Measurements from ENCODE around the gene BTF3. TPM values are rescaled to one million over a fixed set of nuclear protein-coding genes. Genes with fewer than 3 reads are reported as not detected.
"Not testable (repeated sequence)": the region's sequence is repeated elsewhere in the genome, so short reads cannot be mapped to it uniquely, and the experiment has no call there.

The BTF3 gene
- total RNA-seq, 1 donor from 2014 or later, result 388 TPM

DNA sequence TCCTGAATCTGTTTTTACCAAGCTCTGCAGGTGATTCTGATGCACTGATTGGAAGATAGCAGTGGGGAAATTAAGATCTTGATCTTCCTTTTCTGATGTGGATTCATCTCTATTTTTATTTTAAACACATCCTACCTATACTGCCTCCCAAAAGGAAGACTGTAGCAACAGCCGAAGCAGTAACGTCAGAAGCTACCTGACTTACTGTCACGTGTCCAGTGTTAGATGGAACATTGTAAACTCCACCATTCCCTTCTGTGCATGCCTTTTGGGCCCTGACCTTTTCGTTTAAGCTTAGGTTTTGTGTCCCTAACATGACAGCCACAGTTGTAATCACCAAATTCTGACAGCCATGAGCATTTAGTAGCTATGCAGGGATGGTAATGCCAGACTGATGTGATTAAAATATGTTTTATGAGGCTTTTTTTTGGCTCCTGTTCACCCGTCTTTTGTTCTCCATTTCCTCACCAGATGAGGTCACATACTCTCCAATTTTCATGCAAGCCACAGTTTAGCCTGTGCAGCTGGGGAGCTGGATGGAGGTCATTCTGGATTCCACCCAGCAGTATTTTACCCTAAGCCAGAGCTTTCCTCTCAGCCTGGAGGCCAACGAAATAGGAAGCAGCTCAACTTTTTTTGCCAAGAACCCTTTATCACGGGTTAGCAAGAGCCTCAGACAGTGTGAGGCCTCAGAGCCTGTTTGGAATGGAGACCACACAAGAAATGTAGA, 34.1 kb upstream of the BTF3 start:
- Histone ChIP-seq H3K27ac (no peak overlapping the region), H3K36me3 (no peaks in the 10 kb centered on the region), H3K9me3 (no peaks in the 10 kb centered on the region), H3K4me3 (no peak overlapping the region), H3K27me3 (ENCODE audit: low read depth) (peaks cover 8% of the 10 kb centered on the region), H3K4me1 (no peaks in the 10 kb centered on the region)
- TF ChIP-seq, protein P1, sequence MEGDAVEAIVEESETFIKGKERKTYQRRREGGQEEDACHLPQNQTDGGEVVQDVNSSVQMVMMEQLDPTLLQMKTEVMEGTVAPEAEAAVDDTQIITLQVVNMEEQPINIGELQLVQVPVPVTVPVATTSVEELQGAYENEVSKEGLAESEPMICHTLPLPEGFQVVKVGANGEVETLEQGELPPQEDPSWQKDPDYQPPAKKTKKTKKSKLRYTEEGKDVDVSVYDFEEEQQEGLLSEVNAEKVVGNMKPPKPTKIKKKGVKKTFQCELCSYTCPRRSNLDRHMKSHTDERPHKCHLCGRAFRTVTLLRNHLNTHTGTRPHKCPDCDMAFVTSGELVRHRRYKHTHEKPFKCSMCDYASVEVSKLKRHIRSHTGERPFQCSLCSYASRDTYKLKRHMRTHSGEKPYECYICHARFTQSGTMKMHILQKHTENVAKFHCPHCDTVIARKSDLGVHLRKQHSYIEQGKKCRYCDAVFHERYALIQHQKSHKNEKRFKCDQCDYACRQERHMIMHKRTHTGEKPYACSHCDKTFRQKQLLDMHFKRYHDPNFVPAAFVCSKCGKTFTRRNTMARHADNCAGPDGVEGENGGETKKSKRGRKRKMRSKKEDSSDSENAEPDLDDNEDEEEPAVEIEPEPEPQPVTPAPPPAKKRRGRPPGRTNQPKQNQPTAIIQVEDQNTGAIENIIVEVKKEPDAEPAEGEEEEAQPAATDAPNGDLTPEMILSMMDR (IDR thresholded peaks at IDR 0.05), result no peak
- ATAC-seq, result peak; percentile 48 to 60
- DNase-seq, result no peak
- intact Hi-C loops (cut with DNase I), result no loop called here

GRCh38 chr5:73468638-73469037, 29.6 kb upstream of the BTF3 start:
- DNase-seq; H3K27me3 ChIP-seq (ENCODE audit: low read depth); intact Hi-C loops (cut with DNase I); H3K4me3 ChIP-seq; H3K9me3 ChIP-seq; H3K27ac ChIP-seq; ATAC-seq; H3K4me1 ChIP-seq; H3K36me3 ChIP-seq: not testable (repeated sequence)

- DNase-seq (no peak), ATAC-seq (no peak)
- Histone ChIP-seq H3K9me3 (no peaks in the 10 kb centered on the region), H3K36me3 (no peaks in the 10 kb centered on the region), H3K4me1 (no peaks in the 10 kb centered on the region), H3K4me3 (no peak overlapping the region), H3K27ac (no peak overlapping the region), H3K27me3 (ENCODE audit: low read depth) (no peaks in the 10 kb centered on the region)
- intact Hi-C loops (cut with DNase I), result no loop called here
- TF ChIP-seq, protein P1 (IDR thresholded peaks at IDR 0.05), result no peak
Observed at GRCh38 chr5:73469878-73470277, 28.4 kb upstream of the BTF3 start.

GRCh38 chr5:73471654-73472053, 26.6 kb upstream of the BTF3 start:
- TF ChIP-seq, protein P1 (IDR thresholded peaks at IDR 0.05), result no peak
- Histone ChIP-seq H3K27ac (no peak overlapping the region), H3K36me3 (no peaks in the 10 kb centered on the region), H3K27me3 (ENCODE audit: low read depth) (no peaks in the 10 kb centered on the region), H3K4me3 (no peak overlapping the region), H3K9me3 (no peaks in the 10 kb centered on the region), H3K4me1 (no peaks in the 10 kb centered on the region)
- DNase-seq (no peak), ATAC-seq (no peak)
- intact Hi-C loops (cut with DNase I), result no loop called here

GRCh38 chr5:73472116-73472515, 26.1 kb upstream of the BTF3 start:
- DNase-seq, result no peak
- H3K9me3 ChIP-seq, result no peaks in the 10 kb centered on the region
- no peak overlapping the region for H3K4me3 ChIP-seq
- TF ChIP-seq, protein P1 (IDR thresholded peaks at IDR 0.05), result no peak
- no peaks in the 10 kb centered on the region for H3K4me1 ChIP-seq
- H3K27me3 ChIP-seq (ENCODE audit: low read depth), result no peaks in the 10 kb centered on the region
- ATAC-seq, result no peak
- H3K27ac ChIP-seq, result no peak overlapping the region
- H3K36me3 ChIP-seq, result no peaks in the 10 kb centered on the region
- intact Hi-C loops (cut with DNase I), result no loop called here

- H3K36me3 ChIP-seq, result no peaks in the 10 kb centered on the region
- TF ChIP-seq, protein P1 (IDR thresholded peaks at IDR 0.05), result no peak
- no peak for ATAC-seq
- DNase-seq, result no peak
- no peaks in the 10 kb centered on the region for H3K4me1 ChIP-seq
- no peaks in the 10 kb centered on the region for H3K9me3 ChIP-seq
- no peaks in the 10 kb centered on the region for H3K27me3 ChIP-seq (ENCODE audit: low read depth)
- no peak overlapping the region for H3K4me3 ChIP-seq
- no peak overlapping the region for H3K27ac ChIP-seq
- intact Hi-C loops (cut with DNase I), result no loop called here
Observed at GRCh38 chr5:73480500-73480899, 17.7 kb upstream of the BTF3 start.
